ENCODE data around the gene ENPP1.

DNA sequence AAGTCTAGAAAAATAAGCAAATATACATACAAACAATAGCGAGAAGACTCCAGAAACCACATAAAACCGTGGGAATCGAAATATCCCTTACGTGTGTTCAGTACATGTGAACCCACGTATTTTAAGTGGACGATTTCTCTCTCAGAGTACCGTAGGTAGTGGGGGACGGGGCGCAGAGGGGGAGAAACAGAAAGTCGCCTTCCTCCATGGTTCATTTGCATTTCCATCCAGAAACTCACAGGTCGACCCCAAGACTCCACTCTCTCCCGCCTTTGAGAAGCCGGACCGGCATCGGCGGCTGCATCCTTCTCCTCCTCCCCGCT, 538 bp upstream of the ENPP1 start:
- TF ChIP-seq CTCF (IDR thresholded peaks at IDR 0.05) = no peak
- TF ChIP-seq POLR2A (IDR thresholded peaks at IDR 0.05) = no peak
